Body of pancreas (tissue), 4 donors: ENCODE measurements around the gene PLEKHM2. TPM values are rescaled to one million over a fixed set of nuclear protein-coding genes. Genes with fewer than 3 reads are reported as not detected.
A peak's percentile ranks its signal among the peaks of the same experiment; 100 is the strongest.

ENCODE experiments used
- ATAC-seq: fragments of 150-250 bp; one replicate; pipeline ENCODE4 v1.9.1; 2016
- DNase-seq, 4 donors: peaks; one replicate each; pipeline ENCODE4 v3.0.0-alpha.2; 2019
- H3K27ac ChIP-seq, 4 donors: fragments of 200-600 bp; sonication (generic); 1 replicate in 3 of 4; 2 replicates in 1 of 4; pipeline versions ENCODE4 v1.5.1 to v1.6.1; 2016 to 2019; ENCODE audit warnings: mild to moderate bottlenecking in 1 of 4, mixed read lengths in 1 of 4, moderate library complexity in 1 of 4
- H3K27me3 ChIP-seq, 2 donors: fragments of 200-600 bp; sonication (generic); one replicate each; pipeline ENCODE4 v1.6.0; 2016; ENCODE audit warnings: mild to moderate bottlenecking in 1 of 2
- H3K36me3 ChIP-seq, 2 donors: fragments of 200-600 bp; sonication (generic); replicated peaks in 1 of 2; 2 replicates each; pipeline ENCODE4 v1.5.1; 2016; ENCODE audit warnings: low read depth in 2 of 2; ENCODE audit not compliant: insufficient read depth in 1 of 2
- H3K4me1 ChIP-seq: fragments of 200-600 bp; sonication (generic); one replicate; pipeline ENCODE4 v1.6.0; 2016
- H3K4me3 ChIP-seq, 2 donors: fragments of 200-600 bp; sonication (generic); 1 replicate in 1 of 2; 2 replicates in 1 of 2; pipeline ENCODE4 v1.5.1; 2016 to 2019
- H3K9me3 ChIP-seq, 3 donors: fragments of 200-600 bp; sonication (generic); 1 replicate in 2 of 3; 2 replicates in 1 of 3; pipeline ENCODE4 v1.5.1; 2016
- POLR2A ChIP-seq, 3 donors: fragments of 450-650 bp; IDR thresholded peaks; one replicate each; pipeline ENCODE4 v1.6.1; 2016; ENCODE audit warnings: antibody characterized with exemption in 3 of 3, mild to moderate bottlenecking in 2 of 3
- whole genome bisulfite sequencing, 2 donors: methylation state at CpG; one replicate each; pipeline ENCODE4 v1.1.5; 2017; 5-methylcytosine and 5-hydroxymethylcytosine counted together
- intact Hi-C: fragments of 100-400 bp; cut with DNase I; formaldehyde crosslinking; loops from one replicate; pipeline ENCODE4 v1.15.1; 2023
- total RNA-seq, 2 donors: library from RNA; depleted of rRNA; stranded (reverse); fragments of >200 nt; gene quantifications; one replicate each; pipeline ENCODE4 v1.1.0, GENCODE V29; 2016
- TF ChIP-seq, protein P1 (sequence below), 7 experiments: fragments of 450-650 bp in 4 of 7; fragments of 200-600 bp in 3 of 7; sonication (generic) in 3 of 7; IDR thresholded peaks; one replicate each; pipeline ENCODE4 v1.5.1; 2016 to 2019; ENCODE audit warnings: antibody characterized with exemption in 7 of 7

Gene PLEKHM2
- total RNA-seq, 2 donors from 2014 or later: 18.1 to 31.6 TPM

DNA sequence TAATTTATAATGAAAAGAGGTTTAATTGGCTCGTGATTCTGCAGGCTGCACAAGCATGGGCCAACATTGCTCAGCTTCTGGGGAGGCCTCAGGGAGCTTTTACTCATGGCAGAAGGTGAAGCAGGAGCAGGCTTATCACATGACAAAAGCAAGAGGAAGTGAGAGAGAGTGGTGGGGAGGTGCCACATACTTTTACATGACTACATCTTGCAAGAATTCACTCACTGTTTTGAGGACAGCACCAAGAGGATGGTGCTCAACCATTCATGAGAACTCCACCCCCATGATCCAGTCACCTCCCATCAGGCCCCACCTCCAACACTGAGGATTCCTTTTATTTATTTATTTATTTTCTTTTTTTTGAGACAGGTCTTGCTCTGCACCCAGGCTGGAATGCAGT is 5.5 kb upstream of the PLEKHM2 start:
- ATAC-seq (no peak), DNase-seq (peak in 1 of 4 donors; percentile 7)
- Histone ChIP-seq H3K27ac (no peak overlapping the region), H3K4me1 (peaks cover 2% of the 10 kb centered on the region), H3K27me3 (no peaks in the 10 kb centered on the region), H3K4me3 (no peak overlapping the region), H3K36me3 (no peaks in the 10 kb centered on the region), H3K9me3 (no peaks in the 10 kb centered on the region)
- WGBS, 2 donors: 45 to 77% methylated on average over 1 of the region's 1 CpG
- intact Hi-C loops: no loop called here
- no peak for TF ChIP-seq POLR2A (IDR thresholded peaks at IDR 0.05)
- TF ChIP-seq, protein P1, sequence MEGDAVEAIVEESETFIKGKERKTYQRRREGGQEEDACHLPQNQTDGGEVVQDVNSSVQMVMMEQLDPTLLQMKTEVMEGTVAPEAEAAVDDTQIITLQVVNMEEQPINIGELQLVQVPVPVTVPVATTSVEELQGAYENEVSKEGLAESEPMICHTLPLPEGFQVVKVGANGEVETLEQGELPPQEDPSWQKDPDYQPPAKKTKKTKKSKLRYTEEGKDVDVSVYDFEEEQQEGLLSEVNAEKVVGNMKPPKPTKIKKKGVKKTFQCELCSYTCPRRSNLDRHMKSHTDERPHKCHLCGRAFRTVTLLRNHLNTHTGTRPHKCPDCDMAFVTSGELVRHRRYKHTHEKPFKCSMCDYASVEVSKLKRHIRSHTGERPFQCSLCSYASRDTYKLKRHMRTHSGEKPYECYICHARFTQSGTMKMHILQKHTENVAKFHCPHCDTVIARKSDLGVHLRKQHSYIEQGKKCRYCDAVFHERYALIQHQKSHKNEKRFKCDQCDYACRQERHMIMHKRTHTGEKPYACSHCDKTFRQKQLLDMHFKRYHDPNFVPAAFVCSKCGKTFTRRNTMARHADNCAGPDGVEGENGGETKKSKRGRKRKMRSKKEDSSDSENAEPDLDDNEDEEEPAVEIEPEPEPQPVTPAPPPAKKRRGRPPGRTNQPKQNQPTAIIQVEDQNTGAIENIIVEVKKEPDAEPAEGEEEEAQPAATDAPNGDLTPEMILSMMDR (IDR thresholded peaks at IDR 0.05): no peak

DNA sequence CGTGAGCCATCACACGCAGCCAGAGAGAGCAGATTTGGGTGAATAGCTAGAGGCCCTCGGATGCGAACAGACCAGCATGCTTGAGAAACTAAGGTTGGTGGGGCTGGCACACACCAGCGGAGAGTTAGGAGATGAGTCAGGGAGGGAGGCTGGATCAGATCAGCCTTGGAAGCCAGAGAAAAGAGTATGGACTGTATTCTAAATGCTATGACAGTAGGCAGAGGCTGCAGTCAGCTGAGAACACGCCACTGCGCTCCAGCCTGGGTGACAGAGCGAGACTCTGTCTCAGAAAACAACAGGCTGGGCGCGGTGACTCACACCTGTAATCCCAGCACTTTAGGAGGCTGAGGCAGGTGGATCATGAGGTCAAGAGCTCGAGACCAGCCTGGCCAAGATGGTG is 4.0 kb upstream of the PLEKHM2 start:
- peaks cover 6% of the 10 kb centered on the region for H3K4me1 ChIP-seq
- intact Hi-C loops: no loop called here
- WGBS, 2 donors: 89 to 95% methylated on average over 11 of the region's 11 CpGs
- DNase-seq (no peak), ATAC-seq (no peak)
- peak overlapping the region in 1 of 4 donors; percentile 37 for H3K27ac ChIP-seq
- no peaks in the 10 kb centered on the region for H3K36me3 ChIP-seq
- TF ChIP-seq, protein P1 (IDR thresholded peaks at IDR 0.05): no peak
- no peak for TF ChIP-seq POLR2A (IDR thresholded peaks at IDR 0.05)
- H3K9me3 ChIP-seq: no peaks in the 10 kb centered on the region
- H3K27me3 ChIP-seq: no peaks in the 10 kb centered on the region
- no peak overlapping the region for H3K4me3 ChIP-seq

DNA sequence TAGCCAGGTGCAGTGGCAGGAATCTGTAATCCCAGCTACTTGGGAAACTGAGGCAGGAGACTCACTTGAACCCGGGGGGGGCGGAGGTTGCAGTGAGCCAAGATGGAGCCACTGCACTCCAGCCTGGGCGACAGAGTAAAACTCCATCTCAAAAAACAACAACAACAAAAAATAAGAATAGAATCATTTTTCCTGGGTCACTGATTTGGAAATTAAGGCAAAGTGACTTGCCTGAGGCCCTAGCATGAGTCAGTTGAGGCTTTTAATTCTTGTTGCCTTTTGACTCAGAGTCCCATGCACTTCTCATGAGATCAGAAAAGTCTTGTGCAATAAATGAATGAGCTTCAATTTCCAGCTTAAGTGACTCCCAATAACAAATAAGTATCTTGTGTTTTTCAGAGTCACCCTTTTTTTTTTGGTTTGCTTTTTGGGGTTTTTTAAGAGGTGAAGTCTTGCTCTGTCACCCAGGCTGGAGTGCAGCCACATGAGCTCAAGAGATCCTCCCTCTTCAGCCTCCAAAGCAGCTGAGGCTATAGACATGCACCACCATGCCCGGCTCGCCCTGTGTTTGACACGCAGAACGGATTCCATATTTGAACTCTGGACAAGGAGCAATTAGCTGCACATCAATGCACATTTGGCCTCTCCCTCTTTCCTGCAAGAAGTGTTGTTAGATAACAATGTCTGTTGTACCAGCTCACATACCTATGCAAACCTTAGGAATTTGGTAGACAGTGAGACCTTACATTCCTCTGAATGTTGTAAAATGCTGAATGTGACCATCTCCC is 3.4 kb upstream of the PLEKHM2 start:
- H3K27me3 ChIP-seq: no peaks in the 10 kb centered on the region
- TF ChIP-seq, protein P1 (IDR thresholded peaks at IDR 0.05): no peak
- no peak for TF ChIP-seq POLR2A (IDR thresholded peaks at IDR 0.05)
- H3K36me3 ChIP-seq: no peaks in the 10 kb centered on the region
- H3K27ac ChIP-seq: peak overlapping the region in 1 of 4 donors; percentile 37
- intact Hi-C loops: no loop called here
- WGBS, 2 donors: 73 to 82% methylated on average over 7 of the region's 7 CpGs
- peaks cover 10% of the 10 kb centered on the region for H3K4me1 ChIP-seq
- no peaks in the 10 kb centered on the region for H3K9me3 ChIP-seq
- peak in 1 of 4 donors; percentile 16 for DNase-seq
- no peak for ATAC-seq
- no peak overlapping the region for H3K4me3 ChIP-seq

DNA sequence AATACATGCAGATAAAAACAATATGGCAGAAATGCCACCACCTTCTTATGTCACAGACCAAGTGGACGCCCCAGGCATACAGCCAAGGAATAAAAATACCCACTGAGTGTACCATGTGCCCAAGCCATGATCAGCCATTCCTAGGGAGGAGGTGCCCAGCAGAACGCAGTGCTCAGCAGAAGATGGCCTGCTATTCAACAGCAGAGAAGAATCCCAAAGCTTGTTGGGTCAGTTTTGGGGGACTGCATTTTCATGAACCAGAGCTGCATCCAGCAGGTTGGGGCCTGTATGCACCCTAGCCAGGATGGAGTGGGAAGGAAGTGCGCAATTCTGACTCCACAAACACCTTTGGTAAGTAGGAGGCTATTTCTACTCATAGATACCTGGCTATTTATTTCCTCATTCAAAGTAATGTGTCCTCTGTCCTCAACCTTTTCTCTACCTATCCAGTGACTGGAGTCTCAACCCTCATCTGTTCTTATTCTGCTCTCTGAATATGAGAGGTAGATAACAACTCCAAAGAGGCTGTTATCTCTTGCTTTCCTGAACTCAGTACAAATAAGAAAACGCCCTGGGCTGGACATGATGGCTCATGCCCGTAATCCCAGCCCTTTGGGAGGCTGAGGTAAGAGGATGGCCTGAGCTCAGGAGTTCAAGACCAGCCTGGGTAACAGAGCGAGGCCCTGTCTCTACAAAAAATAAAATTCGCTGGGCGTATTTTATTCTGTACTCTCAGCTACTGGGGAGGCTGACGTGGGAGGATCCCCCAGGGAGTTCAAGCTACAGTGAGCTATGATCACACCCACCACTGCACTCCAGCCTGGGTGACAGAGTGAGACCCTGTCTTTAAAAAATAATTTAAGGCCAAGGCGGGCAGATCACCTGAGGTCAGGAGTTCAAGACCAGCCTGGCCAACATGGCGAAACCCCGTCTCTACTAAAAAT is 2.5 kb upstream of the PLEKHM2 start:
- Histone ChIP-seq H3K36me3 (no peaks in the 10 kb centered on the region), H3K27ac (no peak overlapping the region), H3K9me3 (no peaks in the 10 kb centered on the region), H3K4me1 (peaks cover 16% of the 10 kb centered on the region), H3K4me3 (no peak overlapping the region), H3K27me3 (no peaks in the 10 kb centered on the region)
- 86 to 87% methylated on average over 11 to 12 of the region's 12 CpGs for WGBS, 2 donors
- TF ChIP-seq, protein P1 (IDR thresholded peaks at IDR 0.05): no peak
- TF ChIP-seq POLR2A (IDR thresholded peaks at IDR 0.05): no peak
- DNase-seq: no peak
- no peak for ATAC-seq
- intact Hi-C loops: no loop called here
